Stimulated activated memory B cell treated with anti-CD40 and anti-IgM and Interleukin-4, amounts not matched to agents 10 μg/mL and 1 μg/mL and 100 μg/mL, for 72 hours (primary cell): Measurements from ENCODE around the gene ZKSCAN2.

Experiments used
- ATAC-seq: fragments of 150-1000 bp; cut with Tn5 transposase; 2 replicates; pipeline ENCODE4 v1.10.0; 2021
- H3K27ac Mint-ChIP-seq: one replicate; pipeline ENCODE4 v1.8.0; 2022; ENCODE audit warnings: mild to moderate bottlenecking, mixed read lengths
- H3K27me3 Mint-ChIP-seq: one replicate; pipeline ENCODE4 v1.8.0; 2022; ENCODE audit warnings: mixed read lengths
- H3K36me3 Mint-ChIP-seq: one replicate; pipeline ENCODE4 v1.8.0; 2022; ENCODE audit warnings: mixed read lengths
- H3K4me1 Mint-ChIP-seq: one replicate; pipeline ENCODE4 v1.8.0; 2022; ENCODE audit warnings: mixed read lengths
- H3K4me3 Mint-ChIP-seq: one replicate; pipeline ENCODE4 v1.8.0; 2022; ENCODE audit warnings: mild to moderate bottlenecking, moderate library complexity, mixed read lengths
- H3K9me3 Mint-ChIP-seq: one replicate; pipeline ENCODE4 v1.8.0; 2022; ENCODE audit warnings: mixed read lengths

The ZKSCAN2 gene

GRCh38 chr16:25257470-25257955, at the start of gene ZKSCAN2:
ZKSCAN2 (minus strand) TSS chr16:25257845; CDS start chr16:25257127, 718 bp downstream.
- Mint-ChIP-seq H3K27ac (peak within 1 kb of the TSS; percentile 90), H3K27me3 (no peaks in the 10 kb centered on the region), H3K4me3 (peak within 1 kb of the TSS; percentile 86), H3K36me3 (peaks cover 24% of the 10 kb centered on the region), H3K4me1 (peaks cover 45% of the 10 kb centered on the region), H3K9me3 (no peaks in the 10 kb centered on the region)
- peak; percentile 95 for ATAC-seq

GRCh38 chr16:25299792-25300590, 42.3 kb upstream of the ZKSCAN2 start:
- H3K27me3 Mint-ChIP-seq: no peaks in the 10 kb centered on the region
- H3K4me1 Mint-ChIP-seq: no peaks in the 10 kb centered on the region
- no peaks in the 10 kb centered on the region for H3K36me3 Mint-ChIP-seq
- no peak overlapping the region for H3K4me3 Mint-ChIP-seq
- no peak overlapping the region for H3K27ac Mint-ChIP-seq
- H3K9me3 Mint-ChIP-seq: peaks cover 3% of the 10 kb centered on the region
- ATAC-seq: no peak

- no peaks in the 10 kb centered on the region for H3K36me3 Mint-ChIP-seq
- H3K4me1 Mint-ChIP-seq: no peaks in the 10 kb centered on the region
- no peak overlapping the region for H3K4me3 Mint-ChIP-seq
- no peaks in the 10 kb centered on the region for H3K27me3 Mint-ChIP-seq
- H3K9me3 Mint-ChIP-seq: peaks cover 3% of the 10 kb centered on the region
- H3K27ac Mint-ChIP-seq: no peak overlapping the region
- no peak for ATAC-seq
These were observed 40.7 kb upstream of the ZKSCAN2 start for GRCh38 chr16:25298165-25298872.

GRCh38 chr16:25297151-25297787, 39.6 kb upstream of the ZKSCAN2 start:
- no peak for ATAC-seq
- Mint-ChIP-seq H3K4me1 (no peaks in the 10 kb centered on the region), H3K9me3 (no peaks in the 10 kb centered on the region), H3K36me3 (peaks cover 5% of the 10 kb centered on the region), H3K27ac (no peak overlapping the region), H3K27me3 (no peaks in the 10 kb centered on the region), H3K4me3 (no peak overlapping the region)

GRCh38 chr16:25291580-25291979, 33.9 kb upstream of the ZKSCAN2 start:
- no peak overlapping the region for H3K4me3 Mint-ChIP-seq
- no peak overlapping the region for H3K27ac Mint-ChIP-seq
- peaks cover 10% of the 10 kb centered on the region for H3K36me3 Mint-ChIP-seq
- H3K4me1 Mint-ChIP-seq: no peaks in the 10 kb centered on the region
- peaks cover 5% of the 10 kb centered on the region for H3K9me3 Mint-ChIP-seq
- no peaks in the 10 kb centered on the region for H3K27me3 Mint-ChIP-seq
- ATAC-seq: no peak

- Mint-ChIP-seq H3K27me3 (no peaks in the 10 kb centered on the region), H3K4me1 (no peaks in the 10 kb centered on the region), H3K27ac (no peak overlapping the region), H3K4me3 (no peak overlapping the region), H3K36me3 (peaks cover 10% of the 10 kb centered on the region), H3K9me3 (peaks cover 5% of the 10 kb centered on the region)
- ATAC-seq: no peak
These were observed 31.8 kb upstream of the ZKSCAN2 start for GRCh38 chr16:25289466-25289865.

- Mint-ChIP-seq H3K27ac (no peak overlapping the region), H3K27me3 (no peaks in the 10 kb centered on the region), H3K4me1 (no peaks in the 10 kb centered on the region), H3K4me3 (no peak overlapping the region), H3K36me3 (no peaks in the 10 kb centered on the region), H3K9me3 (no peaks in the 10 kb centered on the region)
- ATAC-seq: no peak
These were observed 21.8 kb upstream of the ZKSCAN2 start for GRCh38 chr16:25279491-25279890.

- no peak for ATAC-seq
- Mint-ChIP-seq H3K27me3 (no peaks in the 10 kb centered on the region), H3K36me3 (peaks cover 9% of the 10 kb centered on the region), H3K4me3 (no peak overlapping the region), H3K27ac (no peak overlapping the region), H3K4me1 (peaks cover 6% of the 10 kb centered on the region), H3K9me3 (peaks cover 3% of the 10 kb centered on the region)
These were observed 13.8 kb upstream of the ZKSCAN2 start for GRCh38 chr16:25271421-25271820.

- Mint-ChIP-seq H3K9me3 (peaks cover 4% of the 10 kb centered on the region), H3K36me3 (peaks cover 16% of the 10 kb centered on the region), H3K4me3 (no peak overlapping the region), H3K27ac (no peak overlapping the region), H3K4me1 (peaks cover 6% of the 10 kb centered on the region), H3K27me3 (no peaks in the 10 kb centered on the region)
- ATAC-seq: no peak
These were observed 12.9 kb upstream of the ZKSCAN2 start for GRCh38 chr16:25270577-25270976.

GRCh38 chr16:25269879-25270278, 12.2 kb upstream of the ZKSCAN2 start:
- H3K36me3 Mint-ChIP-seq: peaks cover 22% of the 10 kb centered on the region
- peaks cover 7% of the 10 kb centered on the region for H3K9me3 Mint-ChIP-seq
- H3K4me1 Mint-ChIP-seq: peaks cover 6% of the 10 kb centered on the region
- H3K4me3 Mint-ChIP-seq: no peak overlapping the region
- no peaks in the 10 kb centered on the region for H3K27me3 Mint-ChIP-seq
- ATAC-seq: no peak
- no peak overlapping the region for H3K27ac Mint-ChIP-seq

- Mint-ChIP-seq H3K9me3 (peaks cover 5% of the 10 kb centered on the region), H3K27ac (no peak overlapping the region), H3K36me3 (peaks cover 34% of the 10 kb centered on the region), H3K4me1 (peaks cover 22% of the 10 kb centered on the region), H3K27me3 (no peaks in the 10 kb centered on the region), H3K4me3 (no peak overlapping the region)
- ATAC-seq: no peak
These were observed 8.3 kb upstream of the ZKSCAN2 start for GRCh38 chr16:25265968-25266367.

- Mint-ChIP-seq H3K4me1 (peaks cover 27% of the 10 kb centered on the region), H3K9me3 (peaks cover 5% of the 10 kb centered on the region), H3K27ac (no peak overlapping the region), H3K27me3 (no peaks in the 10 kb centered on the region), H3K4me3 (no peak overlapping the region), H3K36me3 (peaks cover 38% of the 10 kb centered on the region)
- ATAC-seq: no peak
These were observed 7.0 kb upstream of the ZKSCAN2 start for GRCh38 chr16:25264597-25264996.

- no peaks in the 10 kb centered on the region for H3K27me3 Mint-ChIP-seq
- no peak for ATAC-seq
- H3K36me3 Mint-ChIP-seq: peaks cover 28% of the 10 kb centered on the region
- H3K27ac Mint-ChIP-seq: no peak overlapping the region
- peaks cover 3% of the 10 kb centered on the region for H3K9me3 Mint-ChIP-seq
- no peak overlapping the region for H3K4me3 Mint-ChIP-seq
- peaks cover 51% of the 10 kb centered on the region for H3K4me1 Mint-ChIP-seq
These were observed 2.8 kb upstream of the ZKSCAN2 start for GRCh38 chr16:25260416-25260815.

GRCh38 chr16:25258861-25259179, 1.2 kb upstream of the ZKSCAN2 start:
- ATAC-seq: no peak
- H3K27me3 Mint-ChIP-seq: no peaks in the 10 kb centered on the region
- peaks cover 16% of the 10 kb centered on the region for H3K36me3 Mint-ChIP-seq
- peaks cover 45% of the 10 kb centered on the region for H3K4me1 Mint-ChIP-seq
- H3K4me3 Mint-ChIP-seq: peak overlapping the region; percentile 86
- H3K9me3 Mint-ChIP-seq: no peaks in the 10 kb centered on the region
- peak overlapping the region; percentile 90 for H3K27ac Mint-ChIP-seq

- peak; percentile 68 for ATAC-seq
- H3K4me3 Mint-ChIP-seq: peak overlapping the region; percentile 86
- H3K27me3 Mint-ChIP-seq: no peaks in the 10 kb centered on the region
- H3K9me3 Mint-ChIP-seq: no peaks in the 10 kb centered on the region
- peaks cover 17% of the 10 kb centered on the region for H3K36me3 Mint-ChIP-seq
- H3K4me1 Mint-ChIP-seq: peaks cover 45% of the 10 kb centered on the region
- peak overlapping the region; percentile 90 for H3K27ac Mint-ChIP-seq
These were observed 563 bp upstream of the ZKSCAN2 start for GRCh38 chr16:25257956-25258860.
